ENCODE results near the gene LRBA.
"Not testable (repeated sequence)": the region's sequence is repeated elsewhere in the genome, so short reads cannot be mapped to it uniquely, and the experiment has no call there.

The LRBA gene, protein sequence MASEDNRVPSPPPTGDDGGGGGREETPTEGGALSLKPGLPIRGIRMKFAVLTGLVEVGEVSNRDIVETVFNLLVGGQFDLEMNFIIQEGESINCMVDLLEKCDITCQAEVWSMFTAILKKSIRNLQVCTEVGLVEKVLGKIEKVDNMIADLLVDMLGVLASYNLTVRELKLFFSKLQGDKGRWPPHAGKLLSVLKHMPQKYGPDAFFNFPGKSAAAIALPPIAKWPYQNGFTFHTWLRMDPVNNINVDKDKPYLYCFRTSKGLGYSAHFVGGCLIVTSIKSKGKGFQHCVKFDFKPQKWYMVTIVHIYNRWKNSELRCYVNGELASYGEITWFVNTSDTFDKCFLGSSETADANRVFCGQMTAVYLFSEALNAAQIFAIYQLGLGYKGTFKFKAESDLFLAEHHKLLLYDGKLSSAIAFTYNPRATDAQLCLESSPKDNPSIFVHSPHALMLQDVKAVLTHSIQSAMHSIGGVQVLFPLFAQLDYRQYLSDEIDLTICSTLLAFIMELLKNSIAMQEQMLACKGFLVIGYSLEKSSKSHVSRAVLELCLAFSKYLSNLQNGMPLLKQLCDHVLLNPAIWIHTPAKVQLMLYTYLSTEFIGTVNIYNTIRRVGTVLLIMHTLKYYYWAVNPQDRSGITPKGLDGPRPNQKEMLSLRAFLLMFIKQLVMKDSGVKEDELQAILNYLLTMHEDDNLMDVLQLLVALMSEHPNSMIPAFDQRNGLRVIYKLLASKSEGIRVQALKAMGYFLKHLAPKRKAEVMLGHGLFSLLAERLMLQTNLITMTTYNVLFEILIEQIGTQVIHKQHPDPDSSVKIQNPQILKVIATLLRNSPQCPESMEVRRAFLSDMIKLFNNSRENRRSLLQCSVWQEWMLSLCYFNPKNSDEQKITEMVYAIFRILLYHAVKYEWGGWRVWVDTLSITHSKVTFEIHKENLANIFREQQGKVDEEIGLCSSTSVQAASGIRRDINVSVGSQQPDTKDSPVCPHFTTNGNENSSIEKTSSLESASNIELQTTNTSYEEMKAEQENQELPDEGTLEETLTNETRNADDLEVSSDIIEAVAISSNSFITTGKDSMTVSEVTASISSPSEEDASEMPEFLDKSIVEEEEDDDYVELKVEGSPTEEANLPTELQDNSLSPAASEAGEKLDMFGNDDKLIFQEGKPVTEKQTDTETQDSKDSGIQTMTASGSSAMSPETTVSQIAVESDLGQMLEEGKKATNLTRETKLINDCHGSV (N-terminal part only)

DNA sequence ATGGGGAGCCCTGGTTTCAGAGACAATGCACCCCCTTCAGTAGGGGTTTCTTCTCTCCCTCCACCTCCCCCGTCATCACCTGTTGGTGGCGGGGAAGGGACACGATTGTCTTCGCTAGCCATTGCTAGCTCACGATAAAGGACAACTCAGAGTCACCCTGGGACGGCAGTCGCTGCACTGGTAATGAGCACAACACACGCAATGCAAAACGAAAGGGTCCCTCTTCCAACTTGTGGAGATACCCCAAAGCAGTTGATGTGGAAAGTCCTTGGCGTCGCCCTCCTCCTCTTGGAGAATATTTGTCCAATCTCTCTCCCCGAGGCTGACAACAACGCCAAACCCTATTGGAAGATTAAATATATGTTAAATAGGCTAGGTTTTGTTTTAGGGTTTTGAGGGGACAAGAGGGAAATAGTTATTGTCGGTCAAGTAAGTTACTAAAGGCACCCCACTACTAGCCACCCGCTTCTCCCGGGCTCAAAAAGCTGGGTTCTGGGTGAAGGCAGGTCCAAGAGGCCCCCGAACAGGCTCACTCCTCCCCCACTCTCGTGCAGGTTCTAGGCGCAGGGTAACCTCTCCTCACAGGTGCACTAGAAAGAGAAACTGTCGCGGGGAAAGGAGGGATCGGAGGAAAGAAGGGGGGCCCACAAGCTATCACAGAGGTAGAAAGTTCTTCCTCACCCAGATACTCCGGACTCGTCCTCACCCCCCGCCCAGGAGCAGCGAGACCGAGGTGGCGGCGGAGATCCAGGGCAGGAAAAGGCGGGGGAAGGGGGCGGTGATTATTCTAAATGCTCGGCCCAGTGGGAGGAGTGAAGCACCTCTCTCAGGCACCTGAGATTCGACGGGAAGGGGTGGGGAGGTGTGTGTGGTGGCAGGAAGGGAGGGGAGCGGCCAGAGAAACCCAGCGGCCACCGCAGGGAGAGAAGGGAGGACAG, at the start of gene LRBA:
Gene LRBA, minus strand, starts transcription at position 764 of the 938 bp plus-strand sequence. Its CDS starts 642 bp downstream, at position 122.
- peak; percentile 92 to 95 for DNase-seq

DNA sequence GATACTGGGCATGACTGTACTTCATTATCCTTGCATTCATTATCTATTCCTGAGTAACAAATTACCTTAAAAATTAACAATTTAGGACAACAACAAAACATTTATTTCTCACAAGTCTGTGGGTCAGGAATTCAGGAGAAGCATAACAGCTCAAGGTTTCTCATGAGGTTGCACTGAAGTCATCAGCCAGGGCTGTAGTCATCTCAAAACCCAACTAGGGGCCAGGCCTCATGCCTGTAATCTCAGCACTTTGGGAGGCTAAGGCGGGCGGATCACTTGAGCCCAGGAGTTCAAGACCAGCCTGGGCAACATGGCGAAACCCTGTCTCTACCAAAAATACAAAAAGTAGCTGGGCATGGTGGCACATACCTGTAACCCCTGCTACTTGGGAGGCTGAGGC, 48.1 kb upstream of the LRBA start:
- not testable (repeated sequence) for DNase-seq

DNA sequence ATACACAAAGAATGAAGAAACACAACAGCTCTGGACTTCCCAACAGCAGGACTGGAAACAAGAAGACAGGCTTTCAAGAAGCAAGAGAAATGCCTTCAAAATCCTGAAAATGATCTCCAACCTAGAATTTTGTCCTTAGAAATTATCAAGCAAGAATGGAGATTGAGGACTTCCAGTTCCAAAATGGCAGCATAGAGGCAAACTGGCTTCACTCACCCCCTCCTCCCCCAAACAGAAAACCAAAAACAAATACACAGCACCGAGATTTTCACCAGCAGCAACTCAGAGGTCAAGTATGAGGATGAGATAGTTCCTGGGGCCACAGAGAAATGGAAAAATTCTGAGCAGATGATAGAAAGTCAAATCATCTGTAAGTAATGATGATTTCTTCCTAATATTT, 40.5 kb upstream of the LRBA start:
- no peak for DNase-seq

DNA sequence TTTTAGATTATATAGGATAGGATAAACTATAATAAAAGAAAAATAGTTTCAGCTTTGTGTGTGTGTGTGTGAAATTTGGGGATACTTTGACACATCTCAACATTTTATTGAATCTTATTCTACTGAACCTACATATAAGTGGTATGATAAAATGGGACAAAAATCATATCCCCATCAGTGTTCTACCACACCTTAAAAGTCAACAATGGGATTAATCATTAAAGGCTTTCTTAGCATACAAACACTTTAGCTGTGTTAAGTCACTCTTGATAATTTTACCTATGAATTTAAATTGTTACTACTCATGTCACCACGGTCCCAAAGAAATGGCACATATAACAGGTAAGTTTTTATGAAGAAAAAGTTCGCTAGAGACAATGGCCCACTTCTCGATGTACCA, 37.7 kb upstream of the LRBA start:
- no peak for DNase-seq

DNA sequence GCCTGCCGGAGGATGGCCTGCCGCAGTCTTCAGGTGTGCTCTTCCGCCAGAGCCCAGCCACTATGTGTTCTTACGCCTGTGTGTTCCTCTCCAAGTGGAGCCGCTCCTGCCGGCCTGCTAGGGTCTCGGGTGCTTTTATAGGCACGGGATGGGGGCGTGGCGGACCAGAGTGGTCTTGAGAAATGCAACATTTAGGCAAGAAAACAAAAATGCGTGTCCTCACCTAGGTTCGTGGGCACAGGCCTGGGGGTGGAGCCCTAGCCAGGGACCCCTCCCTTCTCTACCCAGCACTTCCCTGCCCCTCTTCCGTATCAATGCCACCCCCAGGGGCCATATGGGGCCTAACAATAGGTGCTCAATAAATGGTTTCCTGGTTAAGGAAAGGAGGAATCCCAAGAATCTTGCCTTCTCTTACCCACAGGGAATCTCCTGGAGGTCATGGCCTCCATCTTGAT, 34.4 kb upstream of the LRBA start:
- no peak for DNase-seq

DNA sequence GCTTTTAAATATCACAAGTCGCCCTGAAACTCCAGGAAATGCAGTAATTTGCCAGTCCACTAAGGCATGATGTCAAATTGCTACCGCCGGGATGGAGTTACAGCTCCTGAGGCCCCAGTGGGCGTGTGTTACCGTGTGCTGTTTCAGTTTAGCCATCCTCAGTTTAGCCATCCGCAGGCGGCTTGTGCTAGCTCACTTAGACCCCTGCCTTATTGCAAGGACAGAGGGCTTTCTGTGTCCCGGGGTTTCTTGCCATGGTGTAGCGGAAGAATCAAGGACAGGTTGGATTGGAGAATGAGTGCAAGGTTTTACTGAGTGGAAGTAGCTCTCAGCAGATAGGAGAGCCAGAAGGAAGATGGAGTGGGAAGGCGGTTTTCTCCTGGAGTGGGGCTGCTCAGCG, 33.8 kb upstream of the LRBA start:
- no peak for DNase-seq

DNA sequence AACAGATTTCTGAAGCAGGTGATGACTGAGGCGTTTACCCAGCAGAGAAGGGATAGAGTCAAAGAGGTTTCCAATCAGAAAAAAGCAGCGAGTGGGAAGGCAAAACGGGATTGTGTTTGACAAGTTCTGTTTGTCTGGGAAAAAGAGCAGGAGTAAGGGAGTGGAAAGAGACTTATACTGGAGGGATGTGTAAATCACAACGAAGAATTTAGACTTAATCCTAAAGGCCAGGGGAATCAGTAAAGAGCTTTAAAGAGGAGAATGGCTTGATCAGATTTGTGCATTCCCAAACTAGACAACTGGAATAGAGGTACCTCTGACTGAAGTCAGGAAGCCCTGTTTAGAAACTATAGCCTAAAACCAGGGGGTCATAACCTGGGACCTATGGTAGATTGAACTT, 31.5 kb upstream of the LRBA start:
- no peak for DNase-seq

DNA sequence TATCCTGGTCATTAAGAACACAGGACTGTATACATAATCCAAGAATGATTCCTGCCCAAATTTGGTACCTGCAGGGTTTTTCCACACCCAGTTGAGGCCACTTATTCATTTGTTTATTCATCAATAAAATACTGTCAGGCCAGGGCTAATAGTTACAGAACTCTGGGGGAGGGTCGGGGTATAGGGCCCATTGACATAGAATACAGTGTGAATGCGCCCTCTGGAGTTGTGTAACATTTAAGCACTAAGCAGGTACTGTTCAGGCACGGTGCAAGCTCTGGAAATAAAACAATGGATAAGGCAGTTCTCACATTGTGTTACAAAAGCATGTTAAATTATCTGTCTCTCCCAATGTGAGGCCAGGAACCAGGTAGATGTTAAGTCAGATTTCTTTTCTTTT, 30.8 kb upstream of the LRBA start:
- DNase-seq: peak; percentile 37 to 68

DNA sequence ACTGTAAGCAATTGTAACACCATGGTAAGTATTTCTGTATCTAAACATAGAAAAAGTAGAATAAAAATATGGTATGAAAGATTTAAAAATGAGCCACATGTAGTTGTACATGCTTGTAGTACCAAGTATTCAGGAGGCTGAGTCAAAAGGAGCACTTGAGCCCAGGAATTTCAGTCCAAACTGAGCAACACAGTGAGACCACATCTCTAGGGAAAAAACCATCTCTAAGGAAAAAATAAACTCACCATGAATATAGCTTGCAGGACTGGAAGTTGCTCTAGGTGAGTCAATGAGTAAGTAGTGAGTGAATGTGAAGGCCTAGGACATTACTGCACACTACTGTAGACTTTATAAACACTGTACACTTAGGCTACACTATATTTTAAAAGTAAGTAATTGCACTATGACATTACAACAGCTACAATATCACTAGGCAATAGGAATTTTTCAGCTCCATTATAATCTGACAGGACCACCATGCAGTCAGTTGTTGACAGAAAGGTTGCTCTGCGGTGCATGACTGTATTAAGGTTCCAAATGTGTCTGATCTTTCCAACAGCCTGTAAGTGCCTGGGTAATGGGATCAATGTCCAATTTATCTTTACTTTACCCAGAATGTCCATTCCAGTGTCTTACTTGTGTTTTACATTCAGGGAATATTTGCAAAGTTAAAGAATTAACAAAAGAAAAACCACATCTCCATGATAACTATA, 28.9 kb upstream of the LRBA start:
- DNase-seq: no peak

DNA sequence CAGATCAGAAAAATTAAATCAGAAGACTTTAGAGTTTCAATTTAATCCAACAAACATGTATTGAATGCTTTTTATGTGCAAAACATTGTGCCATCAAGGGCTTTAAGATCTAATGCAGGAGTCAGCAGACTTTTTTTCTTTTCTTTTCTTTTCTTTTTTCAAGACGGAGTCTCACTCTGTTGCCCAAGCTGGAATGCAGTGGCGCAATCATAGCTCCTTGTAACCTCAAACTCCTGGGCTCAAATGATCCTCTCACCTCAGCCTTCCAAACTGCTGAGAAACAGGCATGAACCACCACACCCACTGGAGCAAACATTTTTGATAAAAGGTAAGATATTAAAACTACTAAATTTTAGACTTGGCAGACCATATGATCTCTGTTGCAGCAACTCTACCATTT, 24.6 kb upstream of the LRBA start:
- DNase-seq: no peak

DNA sequence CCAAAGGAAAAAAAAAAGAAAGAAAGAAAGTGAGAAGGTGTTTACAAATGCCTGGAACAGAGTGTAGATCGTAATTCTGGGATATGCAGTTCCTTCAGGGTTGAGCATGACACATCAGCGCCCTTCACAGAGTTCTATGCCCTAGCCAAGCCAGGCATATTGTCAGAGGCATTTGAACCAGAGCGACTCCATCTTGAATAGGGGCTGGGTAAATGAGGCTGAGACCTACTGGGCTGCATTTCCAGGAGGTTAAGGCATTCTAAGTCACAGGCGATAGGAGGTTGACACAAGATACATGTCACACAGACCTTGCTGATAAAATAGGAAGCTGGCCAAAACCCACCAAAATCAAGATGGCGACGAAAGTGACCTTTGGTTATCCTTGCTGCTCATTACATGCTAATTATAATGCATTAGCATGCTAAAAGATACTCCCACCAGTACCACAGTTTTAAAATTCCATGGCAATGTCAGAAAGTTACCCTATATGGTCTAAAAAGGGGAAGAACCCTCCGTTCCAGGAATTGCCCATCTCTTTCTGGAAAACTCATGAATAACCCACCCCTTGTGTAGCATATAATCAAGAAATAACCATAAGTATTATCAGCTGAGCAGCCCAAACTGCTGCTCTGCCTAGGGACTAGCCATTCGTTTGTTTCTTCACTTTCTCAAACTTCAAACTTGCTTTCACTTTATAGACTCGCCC, 23.5 kb upstream of the LRBA start:
- no peak for DNase-seq

DNA sequence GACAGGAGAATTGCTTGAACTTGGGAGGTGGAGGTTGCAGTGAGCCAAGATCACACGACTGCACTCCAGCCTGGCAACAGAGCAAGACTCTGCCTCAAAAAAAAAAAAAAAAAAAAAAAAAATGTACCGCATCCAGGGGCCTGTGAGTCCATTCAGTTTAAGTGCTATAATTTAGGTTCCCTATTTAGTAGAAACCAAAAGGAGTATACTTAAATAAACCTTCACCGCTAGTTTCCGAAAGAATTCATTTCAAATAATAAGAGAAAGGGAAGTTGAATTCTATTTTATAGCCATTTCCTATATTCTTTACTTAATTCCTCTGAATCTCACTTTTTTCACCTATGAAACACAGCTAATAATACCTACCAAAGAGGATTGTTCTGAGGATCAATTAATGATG, 20.8 kb upstream of the LRBA start:
- no peak for DNase-seq

DNA sequence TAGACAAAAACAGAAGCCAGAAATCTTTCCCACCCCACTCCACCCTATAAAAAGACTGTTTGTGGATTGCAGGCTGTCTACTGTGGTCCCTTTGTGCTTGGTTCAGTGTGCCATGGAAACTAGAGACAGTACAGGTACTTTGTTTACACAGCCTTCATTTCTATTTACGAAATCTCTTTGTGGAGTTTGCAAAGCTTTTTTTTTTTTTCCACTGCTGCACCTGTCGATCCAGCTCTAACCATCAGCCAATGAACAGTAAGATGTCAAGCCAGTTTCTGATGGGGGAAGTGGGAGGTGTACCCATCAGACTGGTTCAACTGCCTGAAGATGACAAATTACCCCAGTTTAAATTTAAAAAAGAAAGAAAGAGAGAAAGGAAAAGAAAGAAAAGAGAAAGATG, 20.2 kb upstream of the LRBA start:
- DNase-seq: peak; percentile 91 to 95

DNA sequence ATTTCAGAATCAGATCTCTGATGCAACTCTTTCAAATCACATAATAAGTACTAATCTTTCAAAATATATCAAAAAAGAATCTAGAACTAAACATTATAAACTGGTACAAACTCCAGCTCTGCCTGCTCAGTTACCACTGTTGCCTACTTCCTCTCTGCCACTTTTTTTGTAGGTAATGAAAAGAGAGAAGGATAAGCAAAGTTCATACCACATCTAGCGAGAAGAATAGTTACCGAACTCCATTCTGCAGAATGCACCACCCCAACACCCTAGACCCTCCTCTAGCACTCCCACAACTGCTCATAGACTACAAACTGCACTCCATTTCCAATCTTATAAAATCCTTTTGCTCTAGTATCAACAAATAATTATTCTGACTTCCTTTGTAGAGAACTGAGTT, 19.7 kb upstream of the LRBA start:
- DNase-seq: peak in 1 of 2 experiments; percentile 37

DNA sequence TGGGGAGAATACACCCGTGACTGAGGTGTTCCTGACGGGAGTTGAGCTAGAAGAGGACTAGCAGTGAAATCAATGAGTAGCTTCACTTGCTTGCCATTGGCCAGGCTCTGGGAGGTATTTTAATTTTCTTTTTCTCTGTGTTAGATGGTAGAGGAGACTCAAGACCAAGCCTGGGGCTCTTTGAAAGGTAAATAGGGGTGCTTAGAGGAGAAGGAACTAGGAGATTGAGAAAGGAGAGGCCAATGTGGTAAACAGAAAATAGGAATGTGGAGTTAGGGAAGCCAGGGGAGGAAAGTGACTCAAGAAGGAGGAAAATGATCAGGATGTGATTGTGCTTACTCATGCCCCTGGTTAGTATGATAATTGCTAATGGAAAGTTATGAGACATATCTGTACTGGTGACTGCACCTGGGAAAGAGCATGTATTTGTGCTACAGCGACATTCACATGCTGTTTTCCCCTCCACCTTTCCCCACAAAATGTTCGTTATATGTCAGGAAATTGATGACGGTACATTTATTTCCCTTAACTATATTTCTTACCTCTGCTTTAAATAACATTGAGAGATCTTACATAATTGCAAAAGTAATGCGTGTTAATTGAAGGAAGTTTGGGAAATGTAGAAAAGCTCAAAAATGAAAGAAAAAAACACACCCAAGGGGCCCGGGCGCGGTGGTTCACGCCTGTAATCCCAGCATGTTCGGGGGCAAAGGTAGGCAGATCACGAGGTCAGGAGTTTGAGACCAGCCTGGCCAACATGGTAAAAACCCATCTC, 16.9 kb upstream of the LRBA start:
- DNase-seq: no peak

DNA sequence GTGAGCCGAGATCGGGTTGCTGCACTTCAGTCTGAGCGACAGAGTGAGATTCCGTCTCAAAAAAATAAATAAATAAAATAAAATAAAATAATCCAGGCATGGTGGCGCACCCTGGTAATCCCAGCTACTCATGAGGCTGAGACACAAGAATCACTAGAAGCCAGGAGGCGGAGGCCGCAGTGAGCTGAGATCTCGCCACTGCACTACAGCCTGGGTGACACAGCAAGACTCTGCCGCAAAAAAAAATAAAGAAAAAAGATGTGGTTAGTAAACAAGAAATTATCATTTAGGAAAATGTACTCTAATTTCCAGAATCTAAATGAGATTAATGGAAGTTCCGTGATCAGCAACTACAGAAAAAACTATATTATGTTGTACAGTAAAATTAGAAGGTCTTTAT, 14.5 kb upstream of the LRBA start:
- DNase-seq: no peak

DNA sequence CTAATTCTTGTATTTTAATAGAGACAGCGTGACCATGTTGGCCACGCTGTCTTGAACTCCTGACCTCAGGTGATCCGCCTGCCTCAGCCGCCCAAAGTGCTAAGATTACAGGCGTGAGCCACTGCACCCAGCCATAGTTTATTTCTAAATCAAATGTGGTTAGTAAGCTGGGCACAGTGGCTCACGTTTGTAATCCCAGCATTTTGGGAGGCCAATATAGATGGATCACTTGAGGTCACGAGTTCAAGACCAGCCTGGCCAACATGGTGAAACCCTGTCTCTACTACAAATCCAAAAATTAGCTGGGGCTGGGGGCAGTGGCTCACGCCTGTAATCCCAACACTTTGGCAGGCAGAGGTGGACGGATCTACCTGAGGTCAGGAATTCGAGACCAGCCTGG, 13.9 kb upstream of the LRBA start:
- DNase-seq: not testable (repeated sequence)

DNA sequence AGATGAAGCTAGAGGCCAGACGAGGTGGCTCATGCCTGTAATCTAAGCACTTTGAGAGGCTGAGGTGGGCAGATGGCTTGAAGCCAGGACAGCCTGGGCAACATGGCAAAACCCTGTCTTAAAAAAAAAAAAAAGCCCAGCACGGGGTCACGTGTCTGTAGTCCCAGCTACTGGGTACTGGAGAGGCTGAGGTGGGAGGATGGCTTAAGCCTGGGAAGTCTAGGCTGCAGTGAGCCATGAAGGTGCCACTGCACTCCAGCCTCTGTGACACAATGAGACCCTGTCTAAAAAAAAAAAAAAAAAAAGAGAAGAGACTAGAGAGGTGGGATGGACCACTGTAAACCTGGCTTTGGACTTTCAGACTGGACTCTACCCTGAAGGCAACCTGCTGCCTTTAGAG, 10.7 kb upstream of the LRBA start:
- no peak for DNase-seq

DNA sequence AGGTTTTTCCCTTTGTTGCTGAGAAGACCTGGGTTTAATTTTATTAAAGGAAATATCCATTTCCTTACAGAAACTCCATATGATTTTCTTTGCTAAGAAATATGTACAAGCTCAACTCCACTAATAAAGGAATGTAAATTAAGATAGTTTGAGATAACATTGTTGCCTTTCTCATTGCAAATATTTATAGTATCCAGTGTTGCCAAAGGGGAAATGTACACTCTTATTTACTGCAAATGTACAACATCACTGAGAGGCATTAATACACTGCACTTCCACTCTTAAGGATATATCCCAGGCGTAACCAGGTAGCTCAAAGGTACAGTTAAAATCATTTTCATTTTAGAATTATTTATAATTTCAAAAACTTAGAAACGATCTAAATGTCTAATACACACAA, 7.5 kb upstream of the LRBA start:
- DNase-seq: no peak

All from NCI-H526 (cell line).